MG63 (cell line): Measurements from ENCODE around the gene ST3GAL4. TPM values are rescaled to one million over a fixed set of nuclear protein-coding genes. Genes with fewer than 3 reads are reported as not detected.
A peak's percentile ranks its signal among the peaks of the same experiment; 100 is the strongest.
"Not testable (repeated sequence)": the region's sequence is repeated elsewhere in the genome, so short reads cannot be mapped to it uniquely, and the experiment has no call there.

Experiments
- DNase-seq: peaks from one replicate; pipeline ENCODE4 v3.0.0-alpha.2; 2020
- H3K27me3 ChIP-seq: fragments of 250-450 bp; sonication (Bioruptor Pico); 2 replicates; pipeline ENCODE4 v1.5.1; 2020; ENCODE audit warnings: mild to moderate bottlenecking, moderate library complexity
- H3K36me3 ChIP-seq: fragments of 250-450 bp; sonication (Bioruptor Pico); 2 replicates; pipeline ENCODE4 v1.5.1; 2020; ENCODE audit warnings: mild to moderate bottlenecking, moderate library complexity
- H3K4me3 ChIP-seq: fragments of 250-450 bp; sonication (Bioruptor Pico); 2 replicates; pipeline ENCODE4 v1.5.1; 2020; ENCODE audit warnings: mild to moderate bottlenecking, moderate library complexity
- H3K9me3 ChIP-seq: fragments of 250-450 bp; sonication (Bioruptor Pico); 2 replicates; pipeline ENCODE4 v1.5.1; 2020; ENCODE audit warnings: mild to moderate bottlenecking, moderate library complexity
- total RNA-seq: library from RNA; depleted of rRNA; stranded (reverse); fragments of >200 nt; shearing (Covaris generic); gene quantifications from 2 replicates; pipeline ENCODE4 v1.2.3, GENCODE V29; 2014; ENCODE audit warnings: low replicate concordance

The ST3GAL4 gene
- total RNA-seq, 1 experiment from 2014 or later, result 57.9 TPM

- peaks cover 3% of the 10 kb centered on the region; the same call in 1 of the 2 replicates for H3K36me3 ChIP-seq
Observed at GRCh38 chr11:126384449-126385070, 29.1 kb downstream of the ST3GAL4 start.

GRCh38 chr11:126385991-126386728 lies 30.7 kb downstream of the ST3GAL4 start:
- H3K4me3 ChIP-seq, result no peak overlapping the region
- DNase-seq, result no peak
- H3K27me3 ChIP-seq, result no peaks in the 10 kb centered on the region
- H3K36me3 ChIP-seq, result no peaks in the 10 kb centered on the region; the same call in 1 of the 2 replicates
- no peaks in the 10 kb centered on the region for H3K9me3 ChIP-seq

More at GRCh38 chr11:126384449-126385070, 29.1 kb downstream of the ST3GAL4 start:
- no peak overlapping the region for H3K4me3 ChIP-seq
- no peaks in the 10 kb centered on the region for H3K9me3 ChIP-seq
- no peak for DNase-seq
- no peaks in the 10 kb centered on the region for H3K27me3 ChIP-seq

DNA sequence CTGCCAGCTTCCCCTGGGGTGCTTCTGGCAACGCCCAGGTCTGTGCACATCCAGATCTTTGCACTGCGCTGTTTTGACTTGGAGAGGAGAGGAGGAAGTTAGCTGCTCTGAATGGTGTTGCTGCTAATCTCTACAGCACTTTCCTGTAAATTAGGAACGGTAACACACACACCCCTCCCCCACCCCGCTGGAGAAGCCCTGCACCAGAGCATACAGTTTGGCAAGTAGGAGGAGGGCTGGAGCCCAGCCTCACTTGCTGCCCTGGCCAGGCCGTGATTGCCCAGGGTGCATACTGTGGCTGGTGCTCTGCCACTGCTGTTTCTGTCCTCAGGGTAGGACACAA lies 31.2 kb downstream of the ST3GAL4 start:
- not testable (repeated sequence) for DNase-seq, H3K4me3 ChIP-seq, H3K9me3 ChIP-seq, H3K27me3 ChIP-seq, H3K36me3 ChIP-seq

DNA sequence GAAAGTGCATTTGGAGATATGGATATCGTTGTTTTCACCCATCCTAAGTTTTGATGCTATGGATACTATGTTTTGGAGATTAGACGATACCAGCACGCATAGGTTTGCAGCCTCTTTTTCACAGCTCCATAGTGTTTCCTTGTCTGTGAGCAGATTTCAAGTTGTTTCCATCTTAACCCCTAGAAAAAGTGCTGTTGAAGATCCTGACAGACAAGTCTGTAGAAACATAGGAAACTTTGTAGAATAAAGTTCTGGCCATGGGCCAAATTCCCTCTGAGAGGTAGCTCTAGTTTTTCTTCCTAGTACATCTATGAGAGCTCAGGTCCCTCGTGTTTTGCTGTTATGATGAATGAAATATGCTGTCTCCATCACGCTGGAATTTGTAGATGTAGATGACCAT lies 32.4 kb downstream of the ST3GAL4 start:
- H3K9me3 ChIP-seq, result no peaks in the 10 kb centered on the region
- no peak overlapping the region for H3K4me3 ChIP-seq
- H3K36me3 ChIP-seq, result no peaks in the 10 kb centered on the region; the same call in 1 of the 2 replicates
- no peak for DNase-seq
- no peaks in the 10 kb centered on the region for H3K27me3 ChIP-seq

DNA sequence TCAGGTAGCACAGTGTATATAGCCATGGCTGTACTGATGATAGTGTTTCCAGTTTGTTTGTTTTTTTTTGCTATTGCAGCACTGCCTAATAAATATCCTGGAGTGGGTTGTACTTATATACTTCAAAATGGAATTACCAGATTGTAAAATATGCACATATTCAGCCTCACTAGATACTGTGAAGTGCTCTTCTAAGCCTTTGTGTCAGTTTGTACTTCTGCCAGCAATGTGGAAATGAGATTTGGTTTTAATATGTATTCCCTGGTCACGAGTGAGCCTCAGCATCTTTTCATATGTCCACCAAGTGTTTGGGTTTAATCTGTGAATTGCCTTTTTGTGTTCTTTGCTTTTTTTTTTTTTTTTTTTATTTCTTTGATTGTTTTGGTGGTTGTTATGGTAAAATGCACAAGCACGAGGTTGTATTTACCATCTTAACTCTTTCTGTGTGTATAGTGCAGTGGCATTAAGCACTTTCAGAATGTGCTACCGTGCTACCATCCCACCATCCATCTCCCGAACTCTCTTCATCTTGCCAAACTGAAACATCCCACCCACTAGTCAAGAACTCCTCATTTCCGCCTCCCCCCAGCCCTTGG lies 34.9 kb downstream of the ST3GAL4 start:
- DNase-seq, result no peak

DNA sequence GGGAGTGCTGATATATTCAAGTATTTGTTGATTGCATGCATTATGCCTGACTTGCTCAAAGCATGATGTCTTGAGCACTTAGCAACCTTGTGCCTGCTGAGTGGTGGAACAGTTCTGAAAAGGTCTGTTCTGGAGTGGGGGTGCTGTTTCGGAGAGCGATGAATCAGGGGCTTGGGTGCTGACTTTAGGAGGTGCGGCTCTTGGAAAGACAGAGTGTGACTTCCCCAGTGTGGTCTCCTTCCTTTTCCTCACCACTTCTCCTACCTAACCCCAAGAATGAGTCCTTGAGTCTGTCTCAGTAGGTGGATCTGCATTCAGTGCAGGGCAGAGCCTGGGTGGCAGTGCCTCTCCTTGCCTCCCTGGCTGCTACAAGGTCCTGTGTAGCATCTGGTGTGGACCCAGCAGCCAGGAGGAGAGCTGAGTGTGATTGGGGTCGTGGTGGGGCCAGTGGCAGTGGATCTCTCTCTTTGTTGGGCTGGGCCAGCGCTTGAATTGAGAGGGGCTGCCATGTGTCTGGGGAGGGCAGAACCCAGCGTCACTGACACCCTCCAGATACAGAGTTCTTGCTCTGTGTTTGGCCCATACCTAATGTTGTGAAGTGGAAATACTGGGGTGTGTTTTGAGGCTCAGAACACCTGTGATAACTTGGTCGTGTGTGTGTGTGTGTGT lies 35.9 kb downstream of the ST3GAL4 start:
- Histone ChIP-seq H3K36me3 (peaks cover 2% of the 10 kb centered on the region), H3K4me3 (no peak overlapping the region), H3K9me3 (no peaks in the 10 kb centered on the region), H3K27me3 (no peaks in the 10 kb centered on the region)
- no peak for DNase-seq

More for the DNA sequence above, 34.9 kb downstream of the ST3GAL4 start:
- Histone ChIP-seq H3K27me3 (no peaks in the 10 kb centered on the region), H3K4me3 (no peak overlapping the region), H3K36me3 (peaks cover 1% of the 10 kb centered on the region), H3K9me3 (no peaks in the 10 kb centered on the region)

- Histone ChIP-seq H3K27me3 (no peaks in the 10 kb centered on the region), H3K36me3 (peaks cover 2% of the 10 kb centered on the region), H3K4me3 (no peak overlapping the region), H3K9me3 (no peaks in the 10 kb centered on the region)
- DNase-seq, result peak; percentile 76
Observed at GRCh38 chr11:126391970-126392632, 36.6 kb downstream of the ST3GAL4 start.

DNA sequence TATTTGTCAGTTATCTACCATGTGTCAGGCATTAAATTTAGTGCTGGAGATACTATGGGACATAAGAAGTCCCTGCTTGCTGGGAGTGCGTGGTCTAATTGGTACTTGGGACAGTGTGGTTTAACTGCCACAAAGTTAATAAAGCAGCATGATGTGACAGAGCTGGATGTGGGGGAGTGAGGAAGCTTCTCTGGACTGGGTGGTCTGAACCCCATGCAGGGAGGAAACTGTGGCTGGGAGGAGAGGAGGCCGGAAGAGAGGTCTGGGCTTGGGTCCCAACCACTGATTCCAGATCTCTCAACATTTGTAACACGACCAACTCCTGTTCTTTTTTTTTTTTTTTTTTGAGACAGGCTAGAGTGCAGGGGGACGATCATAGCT lies 37.1 kb downstream of the ST3GAL4 start:
- Histone ChIP-seq H3K4me3 (no peak overlapping the region), H3K36me3 (peaks cover 2% of the 10 kb centered on the region), H3K27me3 (no peaks in the 10 kb centered on the region), H3K9me3 (no peaks in the 10 kb centered on the region)
- peak; percentile 50 for DNase-seq

DNA sequence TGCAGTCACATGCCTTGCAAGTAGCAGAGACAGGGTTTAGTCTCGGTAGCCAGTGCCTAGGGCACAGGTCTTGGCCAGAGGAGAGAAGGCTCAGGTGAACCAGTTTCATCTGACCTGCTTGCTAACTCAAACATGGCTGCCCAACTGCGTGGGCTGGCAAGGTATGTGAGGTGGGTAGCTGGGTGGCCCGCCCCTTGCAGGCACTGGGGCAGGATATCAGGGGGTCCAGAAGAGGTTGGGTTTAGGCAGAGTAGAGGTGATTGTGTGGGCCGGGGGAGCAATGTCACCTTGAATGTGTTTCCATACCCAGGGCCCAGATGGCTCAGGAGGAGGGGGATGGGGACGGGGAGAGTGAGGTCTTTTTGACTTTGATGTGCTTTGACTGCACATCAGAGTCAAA lies 37.7 kb downstream of the ST3GAL4 start:
- no peak for DNase-seq
- Histone ChIP-seq H3K9me3 (no peaks in the 10 kb centered on the region), H3K36me3 (peaks cover 6% of the 10 kb centered on the region), H3K4me3 (no peak overlapping the region), H3K27me3 (no peaks in the 10 kb centered on the region)

GRCh38 chr11:126394036-126394435 lies 38.5 kb downstream of the ST3GAL4 start:
- peak; percentile 30 for DNase-seq
- H3K4me3 ChIP-seq, result no peak overlapping the region
- H3K9me3 ChIP-seq, result no peaks in the 10 kb centered on the region

DNA sequence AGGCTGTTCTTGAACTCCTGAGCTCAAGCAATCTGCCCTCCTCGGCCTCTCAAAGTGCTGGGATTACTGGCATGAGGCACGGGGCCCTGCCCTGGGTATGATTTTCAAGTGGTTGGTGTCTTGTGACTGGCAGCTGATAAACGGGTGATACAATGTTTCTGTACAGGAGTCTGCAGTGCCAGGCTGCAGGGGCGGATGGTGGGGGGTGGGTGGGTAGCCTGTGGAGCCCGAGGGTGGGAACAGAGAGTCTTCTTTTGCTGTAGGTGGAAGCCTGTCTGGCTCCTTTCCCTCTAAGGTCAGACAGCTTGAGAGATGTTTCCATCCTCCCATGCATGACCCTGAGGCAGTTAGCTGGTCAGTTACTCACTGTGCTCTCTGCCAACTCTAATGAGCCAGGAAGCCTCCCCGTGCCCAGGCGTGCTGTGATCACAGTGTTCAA lies 39.2 kb downstream of the ST3GAL4 start:
- not testable (repeated sequence) for H3K4me3 ChIP-seq, H3K36me3 ChIP-seq, H3K9me3 ChIP-seq, H3K27me3 ChIP-seq
- peak; percentile 86 for DNase-seq

More at GRCh38 chr11:126394036-126394435, 38.5 kb downstream of the ST3GAL4 start:
- H3K27me3 ChIP-seq, result no peaks in the 10 kb centered on the region
- peaks cover 6% of the 10 kb centered on the region for H3K36me3 ChIP-seq

GRCh38 chr11:126395784-126396183 lies 40.3 kb downstream of the ST3GAL4 start:
- not testable (repeated sequence) for H3K4me3 ChIP-seq, H3K27me3 ChIP-seq, H3K9me3 ChIP-seq, DNase-seq, H3K36me3 ChIP-seq

GRCh38 chr11:126396266-126396665 lies 40.8 kb downstream of the ST3GAL4 start:
- not testable (repeated sequence) for DNase-seq, H3K27me3 ChIP-seq, H3K36me3 ChIP-seq, H3K4me3 ChIP-seq, H3K9me3 ChIP-seq

DNA sequence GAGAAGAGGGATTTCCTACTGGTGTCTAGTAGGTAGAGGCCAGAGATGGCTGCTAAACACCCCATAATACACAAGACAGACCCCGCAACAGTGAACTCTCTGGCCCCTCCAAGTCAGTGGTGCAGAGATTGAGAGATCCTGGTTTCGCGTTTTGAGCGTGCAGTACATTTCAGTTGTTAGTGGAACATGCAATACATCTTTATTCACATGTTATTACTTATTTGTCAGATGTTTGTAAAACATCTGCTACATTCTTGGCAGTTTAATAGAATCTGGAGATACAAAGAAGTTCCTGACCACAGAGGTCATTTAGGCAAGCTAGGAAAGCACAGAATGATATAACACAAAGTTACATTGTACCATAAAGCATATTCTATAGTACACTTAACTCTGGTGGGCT lies 41.5 kb downstream of the ST3GAL4 start:
- no peaks in the 10 kb centered on the region for H3K9me3 ChIP-seq
- H3K36me3 ChIP-seq, result peaks cover 8% of the 10 kb centered on the region
- no peaks in the 10 kb centered on the region for H3K27me3 ChIP-seq
- no peak overlapping the region for H3K4me3 ChIP-seq
- DNase-seq, result no peak

DNA sequence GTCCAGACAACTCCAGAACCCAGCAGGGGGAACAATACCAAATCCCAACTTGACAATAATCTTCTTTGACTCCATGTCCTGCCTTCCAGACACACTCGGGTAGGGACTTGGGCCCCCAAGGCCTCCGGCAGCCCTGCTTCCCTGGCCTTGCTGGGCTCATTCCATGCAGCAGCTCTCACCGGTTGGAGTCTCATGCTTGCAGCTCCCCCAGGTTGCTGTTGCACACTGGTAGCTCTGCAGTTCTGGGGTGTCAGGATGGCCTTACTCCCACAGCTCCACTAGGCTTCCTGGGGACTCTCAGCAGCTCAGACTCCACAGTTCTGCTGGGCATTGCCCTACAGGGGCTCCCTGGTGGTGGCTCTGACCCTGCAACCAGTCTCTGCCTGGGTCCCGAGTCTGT lies 42.8 kb downstream of the ST3GAL4 start:
- no peaks in the 10 kb centered on the region for H3K9me3 ChIP-seq
- H3K36me3 ChIP-seq, result peaks cover 8% of the 10 kb centered on the region
- H3K27me3 ChIP-seq, result no peaks in the 10 kb centered on the region
- no peak overlapping the region for H3K4me3 ChIP-seq
- DNase-seq, result no peak

- Histone ChIP-seq H3K4me3 (no peak overlapping the region), H3K27me3 (no peaks in the 10 kb centered on the region), H3K9me3 (no peaks in the 10 kb centered on the region), H3K36me3 (peaks cover 10% of the 10 kb centered on the region)
- no peak for DNase-seq
Observed at GRCh38 chr11:126398721-126399120, 43.2 kb downstream of the ST3GAL4 start.

DNA sequence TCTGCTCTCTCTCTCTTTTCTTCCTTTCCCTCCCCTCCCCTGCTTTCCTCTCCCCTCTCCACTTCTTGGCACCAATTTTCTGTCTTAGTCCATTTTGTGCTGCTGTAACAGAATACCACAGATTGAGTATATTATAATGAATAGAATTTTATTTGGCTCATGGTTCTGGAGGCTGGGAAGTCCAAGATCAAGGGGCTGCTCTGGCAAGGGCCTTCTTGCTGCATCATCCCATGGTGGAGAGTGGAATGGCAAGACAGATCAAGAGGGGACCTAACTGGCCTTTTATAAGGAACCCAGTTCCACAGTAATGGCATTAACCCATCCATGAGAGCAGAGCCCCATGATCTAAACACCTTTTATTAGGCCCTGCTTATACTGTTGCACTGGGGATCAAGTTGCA lies 44.5 kb downstream of the ST3GAL4 start:
- no peaks in the 10 kb centered on the region for H3K9me3 ChIP-seq
- no peaks in the 10 kb centered on the region for H3K27me3 ChIP-seq
- no peak for DNase-seq
- H3K4me3 ChIP-seq, result no peak overlapping the region
- H3K36me3 ChIP-seq, result peaks cover 12% of the 10 kb centered on the region
